GM21367 (cell line): Measurements from ENCODE around the gene MARK3.
"Not testable (repeated sequence)": the region's sequence is repeated elsewhere in the genome, so short reads cannot be mapped to it uniquely, and the experiment has no call there.

Experiments used
- ATAC-seq: cut with Tn5 transposase; IDR thresholded peaks from one replicate; pipeline ENCODE4 v1.9.1; 2021; ENCODE audit not compliant: unreplicated experiment

MARK3 gene

DNA sequence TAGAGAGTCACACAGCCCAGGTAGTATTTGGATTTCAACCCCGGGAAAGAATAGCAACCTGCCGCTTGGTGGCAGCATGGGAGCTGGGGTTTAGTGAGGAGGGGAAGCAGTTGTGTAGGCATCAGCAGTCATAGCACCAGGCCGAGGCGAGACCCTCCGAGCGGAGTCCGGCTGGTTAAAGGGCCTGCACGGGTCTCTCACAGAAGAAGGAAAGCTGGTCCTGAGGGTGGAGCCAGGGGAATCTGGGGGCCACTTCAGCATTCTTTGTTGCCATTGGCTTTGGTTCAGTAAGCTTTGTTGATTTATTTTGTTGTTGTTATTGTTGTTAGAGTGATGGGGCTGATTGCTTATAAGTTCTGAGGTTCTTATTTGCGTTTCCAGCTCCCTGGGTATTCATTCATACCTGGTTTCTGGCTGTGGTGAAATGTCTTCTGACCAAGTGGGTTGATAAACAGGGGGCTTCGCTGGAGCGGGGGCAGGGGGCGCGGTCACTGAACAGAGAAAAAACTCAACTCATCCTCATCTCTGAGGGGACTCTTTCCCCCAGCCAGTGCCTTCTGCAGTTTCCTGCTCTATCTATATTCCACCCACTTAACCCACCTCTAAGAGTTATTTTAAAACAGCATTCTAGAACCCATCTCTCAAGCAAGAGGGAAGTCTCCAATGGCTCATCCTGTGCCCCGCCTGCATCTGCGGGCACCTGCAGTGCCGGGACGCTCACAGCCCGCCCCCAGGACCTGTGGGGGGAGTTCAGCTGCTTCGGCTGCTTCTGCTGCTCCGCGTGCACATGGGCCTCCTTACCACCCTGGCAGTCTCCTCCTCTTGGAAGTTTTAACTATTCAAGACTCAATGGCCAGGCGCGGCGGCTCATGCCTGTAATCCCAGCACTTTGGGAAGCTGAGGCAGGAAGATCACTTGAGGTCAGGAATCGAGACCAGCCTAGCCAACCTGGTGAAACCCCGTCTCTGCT is 125.8 kb downstream of the MARK3 start:
- ATAC-seq, result no peak

DNA sequence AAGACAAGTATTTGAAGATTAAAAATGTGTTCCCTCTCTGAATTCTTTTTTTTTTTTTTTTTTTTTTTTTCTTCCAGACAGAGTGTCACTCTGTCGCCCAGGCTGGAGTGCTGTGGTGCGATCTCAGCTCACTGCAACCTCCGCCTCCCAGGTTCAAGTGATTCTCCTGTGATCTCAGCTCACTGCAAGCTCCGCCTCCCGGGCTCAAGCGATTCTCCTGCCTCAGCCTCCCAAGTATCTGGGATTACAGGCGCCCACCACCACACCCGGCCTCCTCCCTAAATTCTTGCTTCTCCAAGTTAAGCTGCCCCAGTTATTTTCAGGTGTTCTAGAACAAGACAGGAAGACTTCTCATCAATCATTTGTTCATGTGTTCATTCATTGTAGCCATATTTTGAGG is 127.0 kb downstream of the MARK3 start:
- ATAC-seq, result not testable (repeated sequence)

GRCh38 chr14:103512701-103513611 is 127.7 kb downstream of the MARK3 start:
- no peak for ATAC-seq

DNA sequence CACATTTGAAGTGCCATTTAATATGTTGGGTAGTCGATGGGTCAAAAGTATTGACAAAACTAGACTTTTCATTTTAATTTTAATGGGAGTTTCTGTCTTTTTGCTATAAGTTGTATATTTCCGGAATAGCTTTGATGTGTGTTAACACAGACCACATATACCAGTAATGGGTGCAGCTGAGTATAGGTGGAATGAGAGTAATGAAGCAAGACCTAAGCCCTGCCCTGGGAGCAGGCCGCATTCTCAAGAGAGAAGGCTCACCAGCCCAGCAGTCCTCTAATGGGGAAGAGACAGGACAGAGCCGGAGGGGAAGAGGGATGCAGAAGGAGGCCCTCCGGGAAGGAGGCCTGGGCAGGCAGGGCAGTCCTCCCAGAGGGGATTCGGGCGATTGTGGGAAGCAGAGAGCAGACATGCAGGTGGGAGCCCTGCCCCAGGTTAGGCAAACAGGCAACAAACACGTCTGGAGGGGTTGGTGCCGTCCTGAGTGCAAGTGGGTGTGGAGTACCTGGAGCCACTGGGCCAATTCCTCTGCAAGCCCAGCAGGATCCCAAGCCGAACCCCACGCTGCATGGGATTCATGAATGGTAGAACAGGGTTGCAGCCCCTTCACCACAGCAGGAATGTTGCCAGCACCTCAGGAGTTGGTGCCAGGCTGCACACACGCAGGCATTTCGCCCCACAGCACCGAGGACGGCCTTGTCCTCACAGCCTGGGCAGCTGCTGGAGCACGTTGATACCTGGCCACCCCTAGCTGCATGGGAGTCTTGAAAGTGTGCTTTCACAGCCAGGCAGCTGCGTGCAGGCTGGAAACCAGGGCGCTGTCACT is 129.6 kb downstream of the MARK3 start:
- ATAC-seq, result no peak

DNA sequence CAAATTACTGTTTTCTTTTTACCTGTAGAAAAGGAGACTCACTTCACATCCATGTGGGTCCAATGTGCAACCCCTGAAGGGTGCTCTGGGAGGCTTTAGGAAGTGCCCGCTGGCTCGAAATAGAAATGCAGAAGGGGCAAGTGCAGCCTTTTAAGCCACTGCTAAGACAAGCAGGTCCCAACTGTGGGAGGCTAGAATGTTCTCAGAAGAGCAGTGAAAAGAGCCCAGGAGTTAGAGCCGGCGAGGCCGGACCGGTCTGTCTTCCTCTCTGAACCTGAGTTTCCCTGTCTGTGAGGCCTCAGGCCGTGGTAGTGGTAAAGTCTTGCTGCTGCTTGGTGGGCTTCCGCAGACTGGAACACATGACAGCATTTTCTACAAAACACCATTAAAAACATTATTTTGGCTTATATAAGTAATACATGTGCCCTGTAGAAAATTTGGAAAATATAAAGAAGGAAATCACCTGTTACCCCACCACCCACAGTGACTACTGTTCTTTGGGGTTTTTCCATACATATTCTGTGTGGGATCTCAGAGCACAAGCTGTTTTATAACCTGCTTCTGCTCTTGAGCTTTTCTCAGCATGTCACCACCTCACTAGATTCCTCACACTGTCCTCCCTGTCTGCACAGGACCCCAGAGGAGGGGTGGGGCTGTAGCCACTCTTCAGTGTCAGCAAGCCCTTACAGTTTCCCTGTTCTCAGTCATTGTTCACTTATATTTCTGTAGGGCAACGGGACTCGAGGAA is 131.4 kb downstream of the MARK3 start:
- no peak for ATAC-seq

- no peak for ATAC-seq
Observed at GRCh38 chr14:103517174-103517566, 132.0 kb downstream of the MARK3 start.

- ATAC-seq, result no peak
Observed at GRCh38 chr14:103517721-103518421, 132.7 kb downstream of the MARK3 start.

DNA sequence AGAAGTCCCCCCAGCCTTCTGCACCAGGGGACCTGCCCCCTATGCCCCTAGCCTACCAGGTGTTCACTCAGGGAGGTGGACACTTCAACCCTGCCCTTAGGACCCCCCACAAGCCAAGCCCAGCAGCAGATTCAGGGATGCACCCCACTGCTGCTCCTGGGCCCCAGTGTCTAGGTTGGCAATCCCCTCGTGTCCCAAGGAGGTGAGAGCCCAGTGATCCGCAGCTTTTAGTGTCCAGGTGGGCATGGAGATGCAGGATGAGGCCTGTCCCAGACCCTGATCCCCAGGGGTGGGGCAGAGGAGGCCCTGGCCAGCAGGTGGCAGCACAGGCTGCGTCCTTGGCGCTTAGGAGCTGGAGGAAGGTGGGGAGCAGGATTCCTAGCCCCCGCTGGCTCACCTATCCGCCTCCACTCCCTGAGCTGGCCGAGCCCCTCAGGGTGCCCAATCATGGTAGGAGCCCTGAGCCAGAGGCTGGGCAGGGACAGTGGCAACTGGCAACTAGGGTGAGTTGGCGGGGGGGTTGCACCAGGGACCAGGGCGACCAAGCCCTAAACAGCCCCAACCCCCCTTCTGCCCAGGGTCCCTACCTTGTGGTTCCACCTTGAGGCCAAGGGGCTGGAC is 133.3 kb downstream of the MARK3 start:
- no peak for ATAC-seq

GRCh38 chr14:103519043-103519836 is 134.0 kb downstream of the MARK3 start:
- no peak for ATAC-seq

DNA sequence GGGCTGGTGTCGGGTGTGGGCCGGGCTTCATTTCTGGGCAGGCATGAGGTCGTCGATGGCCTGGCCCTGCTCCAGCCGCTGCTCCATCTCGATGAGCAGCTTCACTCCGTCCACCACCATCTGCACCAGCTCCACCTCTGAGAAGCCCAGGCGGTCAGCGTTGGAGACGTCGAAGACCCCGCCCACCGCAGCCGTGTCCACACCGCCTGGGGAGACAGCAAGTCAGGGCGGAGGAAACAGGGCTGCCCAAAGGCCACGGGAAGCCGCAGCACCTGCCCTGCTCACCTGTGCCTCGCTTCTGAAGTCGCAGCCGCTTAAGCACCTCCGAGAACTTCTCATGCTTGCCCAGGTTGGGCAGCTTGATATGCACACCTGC is 134.6 kb downstream of the MARK3 start:
- no peak for ATAC-seq

- ATAC-seq, result no peak
Observed at GRCh38 chr14:103520269-103520656, 135.0 kb downstream of the MARK3 start.

GRCh38 chr14:103520657-103521437 is 135.6 kb downstream of the MARK3 start:
- ATAC-seq, result no peak

- no peak for ATAC-seq
Observed at GRCh38 chr14:103521438-103521950, 136.3 kb downstream of the MARK3 start.

DNA sequence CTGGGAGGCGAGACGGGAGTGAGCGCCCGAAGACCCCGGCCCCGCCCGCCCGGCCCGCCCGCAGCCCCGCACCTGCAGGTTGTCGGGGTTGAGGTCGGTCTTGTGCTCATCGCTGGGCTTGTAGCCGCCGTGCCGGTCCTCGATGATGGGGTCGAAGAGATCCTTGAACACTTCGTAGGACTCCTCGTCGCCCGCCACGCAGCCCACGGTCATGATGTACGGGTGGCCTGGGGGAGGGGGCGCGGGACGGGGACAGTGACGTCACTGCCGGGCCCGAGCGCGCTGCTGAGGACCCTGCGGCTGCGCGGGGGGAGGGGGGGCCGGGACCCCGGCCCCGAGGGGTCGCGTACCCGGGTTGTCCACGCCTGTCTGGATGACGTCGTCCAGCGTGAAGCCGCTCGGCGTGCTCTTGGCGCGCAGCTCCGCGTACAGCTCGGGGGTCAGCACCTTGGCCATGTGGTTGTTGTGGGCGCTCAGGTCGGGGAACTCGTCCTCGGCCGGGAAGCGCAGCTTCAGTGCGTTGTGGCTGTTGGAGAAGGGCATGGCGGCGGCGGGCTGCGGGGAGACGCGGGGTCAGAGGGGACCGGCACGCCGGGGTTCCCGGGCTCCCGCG is 136.8 kb downstream of the MARK3 start:
- ATAC-seq, result no peak

DNA sequence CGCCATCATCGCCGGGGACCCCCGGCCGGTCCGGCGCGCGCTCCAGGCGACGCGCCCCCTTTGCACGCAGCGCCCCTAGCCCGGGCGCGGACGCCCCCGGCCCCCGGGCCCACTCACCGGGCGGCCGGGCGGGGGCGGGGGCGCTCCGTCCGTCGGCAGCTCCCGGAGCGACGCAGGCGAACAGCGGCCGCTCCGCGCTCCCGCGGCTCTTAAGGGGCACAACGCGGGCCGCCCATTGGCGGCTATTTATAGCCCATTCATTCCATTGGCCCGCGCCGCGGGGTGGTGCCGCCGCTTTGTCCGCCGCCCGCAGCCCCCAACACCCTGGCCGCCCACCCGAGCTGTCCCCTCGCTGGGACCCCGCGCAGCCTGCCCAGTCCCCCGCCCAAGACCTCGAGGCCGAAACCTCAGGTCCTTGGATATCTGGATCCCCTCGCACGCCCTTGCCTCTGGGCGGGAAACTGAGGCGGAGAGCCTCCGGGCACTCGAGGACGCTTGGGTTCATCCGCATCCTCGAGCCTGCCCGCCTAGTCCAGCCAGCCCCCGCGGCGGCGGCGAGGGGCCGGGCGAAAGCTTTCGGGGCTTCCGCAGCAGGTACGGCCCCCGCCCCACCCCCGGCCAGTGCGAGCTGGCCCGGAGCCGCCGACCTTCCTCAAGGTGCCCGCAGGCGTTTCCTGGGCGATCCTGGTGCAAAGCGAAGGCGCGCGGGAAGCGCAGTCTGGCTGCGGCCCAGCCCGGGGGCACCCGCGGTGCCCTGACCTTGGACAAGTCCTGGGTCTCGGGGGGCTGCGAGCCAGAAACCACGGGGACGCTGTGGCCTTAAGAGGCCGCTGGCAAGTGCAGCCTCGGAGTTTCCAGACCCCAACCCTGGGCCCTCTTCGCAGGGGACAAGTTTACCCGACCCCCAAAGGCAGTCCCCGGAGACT is 137.7 kb downstream of the MARK3 start, which contains the start of gene CKB:
Gene CKB, minus strand, starts transcription at position 182 of the 926 bp plus-strand sequence. CDS start 337 bp downstream, outside the sequence.
- ATAC-seq, result no peak

GRCh38 chr14:103523575-103523954 is 138.3 kb downstream of the MARK3 start:
- no peak for ATAC-seq
